Endothelial cell of umbilical vein (primary cell): ENCODE results near the gene CACNA2D3. TPM values are rescaled to one million over a fixed set of nuclear protein-coding genes. Genes with fewer than 3 reads are reported as not detected.

ENCODE experiments used
- BruUV-seq: library from RNA; stranded (reverse); fragments of 400-500 nt; replicated peaks from 2 replicates; lab custom pipeline; 2021; lab: Mats Ljungman, UMichigan
- CTCF ChIA-PET: fragments of 300-600, 350-600 bp; sonication (Branson Sonifier 250); formaldehyde crosslinking; loops from one replicate; lab custom pipeline; 2021; ENCODE audit warnings: antibody characterized with exemption, inconsistent platforms; lab: Charles Lee
- POLR2A ChIA-PET: fragments of 300-600, 350-600 bp; sonication (Branson Sonifier 250); formaldehyde crosslinking; loops from one replicate; lab custom pipeline; 2021; ENCODE audit warnings: antibody characterized with exemption, inconsistent platforms; lab: Charles Lee
- DNase-seq: peaks from one replicate; pipeline ENCODE4 v3.0.0-alpha.2; 2011; ENCODE audit warnings: low read depth, low spot score
- FAIRE-seq: peaks from 2 replicates; lab custom pipeline; 2011; peaks lifted over from hg19 to GRCh38; lab: Jason Lieb, UNC
- H2AFZ ChIP-seq: 2 replicates; pipeline ENCODE4 v1.6.0; 2012; ENCODE audit warnings: low read depth, low read length, control low read depth, inconsistent platforms
- H3K27ac ChIP-seq: 2 replicates; pipeline ENCODE4 v1.5.1; 2011; ENCODE audit warnings: low read depth, mild to moderate bottlenecking, control low read depth, low read length, moderate library complexity; ENCODE audit not compliant: insufficient read depth
- H3K27me3 ChIP-seq, 2 experiments: 2 replicates each; pipeline versions ENCODE4 v1.6.0 to v1.6.1; 2011; ENCODE audit warnings: low read length in 2 of 2, mixed read lengths in 1 of 2; ENCODE audit not compliant: control insufficient read depth in 2 of 2, insufficient read depth in 2 of 2
- H3K36me3 ChIP-seq, 2 experiments: 2 replicates in 1 of 2; 3 replicates in 1 of 2; pipeline ENCODE4 v1.5.1; 2011; ENCODE audit warnings: low read length in 2 of 2, mild to moderate bottlenecking in 1 of 2, moderate library complexity in 1 of 2; ENCODE audit not compliant: control insufficient read depth in 2 of 2, insufficient read depth in 2 of 2; ENCODE audit errors: extremely low read depth in 1 of 2
- H3K4me1 ChIP-seq: 3 replicates; pipeline ENCODE4 v1.5.1; 2011; ENCODE audit warnings: mild to moderate bottlenecking, low read length; ENCODE audit not compliant: control insufficient read depth, insufficient read depth; ENCODE audit errors: extremely low read depth
- H3K4me2 ChIP-seq: 2 replicates; pipeline ENCODE4 v1.6.1; 2011; ENCODE audit warnings: low read length, control low read depth, mixed read lengths; ENCODE audit not compliant: insufficient read depth
- H3K4me3 ChIP-seq, 3 experiments: fragments of 200-600 bp in 1 of 3; sonication (generic), shearing (Covaris generic) in 1 of 3; replicated peaks in 1 of 3; 2 replicates each; pipeline ENCODE4 v1.5.1; 2011 to 2016; ENCODE audit warnings: control low read depth in 3 of 3, low read length in 3 of 3, mild to moderate bottlenecking in 2 of 3, inconsistent platforms in 1 of 3, low read depth in 1 of 3, moderate library complexity in 1 of 3; ENCODE audit not compliant: insufficient read depth in 1 of 3
- H3K79me2 ChIP-seq: 2 replicates; pipeline ENCODE4 v1.6.0; 2012; ENCODE audit warnings: low read length, inconsistent platforms; ENCODE audit not compliant: control insufficient read depth, insufficient read depth
- H3K9ac ChIP-seq: replicated peaks from 2 replicates; pipeline ENCODE3; 2011; ENCODE audit warnings: low read length, control low read depth; ENCODE audit not compliant: insufficient read depth; ENCODE audit errors: extremely low read depth
- H3K9me1 ChIP-seq: replicated peaks from 3 replicates; pipeline ENCODE4 v1.6.0; 2011; ENCODE audit warnings: mild to moderate bottlenecking, low read length; ENCODE audit not compliant: control insufficient read depth, insufficient read depth; ENCODE audit errors: extremely low read depth
- H3K9me3 ChIP-seq: replicated peaks from 2 replicates; pipeline ENCODE4 v1.5.1; 2012; ENCODE audit warnings: low read length, inconsistent platforms; ENCODE audit not compliant: control insufficient read depth, insufficient read depth
- H4K20me1 ChIP-seq: replicated peaks from 2 replicates; pipeline ENCODE3; 2011; ENCODE audit warnings: mild to moderate bottlenecking, low read length; ENCODE audit not compliant: control insufficient read depth, insufficient read depth; ENCODE audit errors: extremely low read depth
- EZH2 ChIP-seq: IDR thresholded peaks from 2 replicates; pipeline ENCODE4 v1.6.1; 2012; ENCODE audit warnings: borderline replicate concordance, low read depth, mild to moderate bottlenecking, moderate library complexity, low read length, inconsistent platforms; ENCODE audit not compliant: severe bottlenecking
- FOS ChIP-seq: IDR thresholded peaks from 2 replicates; pipeline ENCODE4 v1.6.1; 2011; ENCODE audit warnings: mild to moderate bottlenecking, low read length, moderate library complexity, borderline replicate concordance; ENCODE audit not compliant: insufficient read depth
- GATA2 ChIP-seq: IDR thresholded peaks from 2 replicates; pipeline ENCODE4 v1.7.0; 2011; ENCODE audit warnings: low read depth, mild to moderate bottlenecking, moderate library complexity, mixed read lengths, low read length; ENCODE audit not compliant: insufficient read length, insufficient read depth
- JUN ChIP-seq: IDR thresholded peaks from 2 replicates; pipeline ENCODE4 v1.6.1; 2011; ENCODE audit warnings: borderline replicate concordance, low read depth; ENCODE audit not compliant: insufficient read length, insufficient read depth
- MYC ChIP-seq: IDR thresholded peaks from one replicate; pipeline ENCODE4 v1.6.1; 2011; ENCODE audit warnings: mild to moderate bottlenecking, low read depth, low read length
- POLR2A ChIP-seq: IDR thresholded peaks from 2 replicates; pipeline ENCODE4 v1.6.1; 2012; ENCODE audit warnings: low read depth, mild to moderate bottlenecking, control low read depth, low read length
- POLR2AphosphoS5 ChIP-seq: IDR thresholded peaks from 2 replicates; pipeline ENCODE4 v1.6.1; 2012; ENCODE audit warnings: low read depth, mild to moderate bottlenecking, control low read depth, low read length, moderate library complexity; ENCODE audit not compliant: insufficient read depth
- dilution Hi-C: fragments of 300-500 bp; cut with MboI; formaldehyde crosslinking; loops from one replicate; pipeline ENCODE4 v1.15.0; 2019; ENCODE audit warnings: low sequenced_read_pairs; ENCODE audit not compliant: extremely low pct_ligation_motif_present
- intact Hi-C: fragments of 100-400 bp; cut with micrococcal nuclease; formaldehyde crosslinking; loops from one replicate; pipeline ENCODE4 v1.10.0; 2022
- polyA plus RNA-seq, 4 experiments: library from polyadenylated mRNA; depleted of rRNA in 3 of 4; stranded (reverse) in 3 of 4; unstranded in 1 of 4; fragments of >200 nt; gene quantifications; 2 replicates each; pipeline versions ENCODE4 v1.2.1 to v1.2.3, GENCODE V29; 2011 to 2012; ENCODE audit warnings: missing spikeins in 1 of 4
- total RNA-seq: library from RNA; stranded (reverse); gene quantifications from 2 replicates; pipeline ENCODE4 v1.2.3, GENCODE V29; 2021
- TF ChIP-seq, protein P1 (sequence below): IDR thresholded peaks from 2 replicates; pipeline ENCODE4 v1.6.1; 2011; ENCODE audit not compliant: insufficient read depth, insufficient read length
- TF ChIP-seq, protein P2 (sequence below), 2 donors: IDR thresholded peaks; 1 replicate in 1 of 2; 2 replicates in 1 of 2; pipeline ENCODE4 v1.5.1; 2011; ENCODE audit warnings: low read length in 2 of 2, mild to moderate bottlenecking in 2 of 2, moderate library complexity in 2 of 2, control low read depth in 1 of 2, inconsistent platforms in 1 of 2, low read depth in 1 of 2; ENCODE audit not compliant: insufficient read depth in 1 of 2; ENCODE audit errors: extremely low read depth in 1 of 2

The CACNA2D3 gene
- total and polyA plus RNA-seq, 2 donors (not counting 3 experiments of a cell fraction or from before 2014, with no cell fraction given): not detected

DNA sequence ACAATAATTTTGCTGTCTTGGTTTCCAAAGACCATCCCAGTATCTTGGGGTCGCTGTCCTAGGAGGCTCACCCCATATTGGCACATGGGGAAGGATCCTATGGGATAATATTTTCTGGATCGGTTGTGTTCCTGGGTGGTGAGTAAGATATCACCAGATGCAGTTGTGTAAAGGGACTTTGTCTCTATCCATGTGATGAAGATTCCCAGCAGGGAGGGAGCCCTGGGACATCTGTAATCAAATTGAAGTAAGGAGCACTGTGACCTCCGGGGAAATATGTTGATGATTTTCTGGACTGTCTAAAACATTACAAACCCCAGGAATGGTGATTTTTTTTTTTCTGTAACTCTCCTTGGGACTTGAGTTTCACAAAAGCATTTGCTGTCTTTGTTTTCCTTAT is 841.7 kb downstream of the CACNA2D3 start:
- intact Hi-C loops: no loop called here
- dilution Hi-C loops: no loop called here
- Histone ChIP-seq H3K4me1 (no peaks in the 10 kb centered on the region), H3K27ac (no peak overlapping the region), H3K79me2 (no peaks in the 10 kb centered on the region), H3K4me3 (no peak overlapping the region), H3K9me3 (no peaks in the 10 kb centered on the region), H2AFZ (no peak overlapping the region), H3K36me3 (no peaks in the 10 kb centered on the region), H3K4me2 (no peak overlapping the region), H3K27me3 (no peaks in the 10 kb centered on the region), H3K9me1 (no peaks in the 10 kb centered on the region), H4K20me1 (no peaks in the 10 kb centered on the region), H3K9ac (no peak overlapping the region)
- FAIRE-seq (no peak), DNase-seq (no peak)
- ChIA-PET CTCF (no interaction called here), POLR2A (no interaction called here)
- no TSS peak for BruUV-seq
- no peak for TF ChIP-seq MYC
- TF ChIP-seq GATA2: no peak
- TF ChIP-seq FOS: no peak
- TF ChIP-seq, protein P1, sequence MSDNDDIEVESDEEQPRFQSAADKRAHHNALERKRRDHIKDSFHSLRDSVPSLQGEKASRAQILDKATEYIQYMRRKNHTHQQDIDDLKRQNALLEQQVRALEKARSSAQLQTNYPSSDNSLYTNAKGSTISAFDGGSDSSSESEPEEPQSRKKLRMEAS: no peak
- TF ChIP-seq, protein P2, sequence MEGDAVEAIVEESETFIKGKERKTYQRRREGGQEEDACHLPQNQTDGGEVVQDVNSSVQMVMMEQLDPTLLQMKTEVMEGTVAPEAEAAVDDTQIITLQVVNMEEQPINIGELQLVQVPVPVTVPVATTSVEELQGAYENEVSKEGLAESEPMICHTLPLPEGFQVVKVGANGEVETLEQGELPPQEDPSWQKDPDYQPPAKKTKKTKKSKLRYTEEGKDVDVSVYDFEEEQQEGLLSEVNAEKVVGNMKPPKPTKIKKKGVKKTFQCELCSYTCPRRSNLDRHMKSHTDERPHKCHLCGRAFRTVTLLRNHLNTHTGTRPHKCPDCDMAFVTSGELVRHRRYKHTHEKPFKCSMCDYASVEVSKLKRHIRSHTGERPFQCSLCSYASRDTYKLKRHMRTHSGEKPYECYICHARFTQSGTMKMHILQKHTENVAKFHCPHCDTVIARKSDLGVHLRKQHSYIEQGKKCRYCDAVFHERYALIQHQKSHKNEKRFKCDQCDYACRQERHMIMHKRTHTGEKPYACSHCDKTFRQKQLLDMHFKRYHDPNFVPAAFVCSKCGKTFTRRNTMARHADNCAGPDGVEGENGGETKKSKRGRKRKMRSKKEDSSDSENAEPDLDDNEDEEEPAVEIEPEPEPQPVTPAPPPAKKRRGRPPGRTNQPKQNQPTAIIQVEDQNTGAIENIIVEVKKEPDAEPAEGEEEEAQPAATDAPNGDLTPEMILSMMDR (IDR thresholded peaks at IDR 0.05; ENCODE audit: extremely low read depth in 1 of 2, insufficient read depth in 1 of 2, low read depth in 1 of 2, low read length in 2 of 2): no peak
- TF ChIP-seq POLR2AphosphoS5: no peak
- no peak for TF ChIP-seq EZH2
- no peak for TF ChIP-seq JUN
- TF ChIP-seq POLR2A: no peak
